HG03108 (cell line): ENCODE measurements around the gene XRN2.
"Not testable (repeated sequence)": the region's sequence is repeated elsewhere in the genome, so short reads cannot be mapped to it uniquely, and the experiment has no call there.

Experiments used
- ATAC-seq: cut with Tn5 transposase; IDR thresholded peaks from one replicate; pipeline ENCODE4 v1.9.1; 2021; ENCODE audit warnings: moderate library complexity; ENCODE audit not compliant: unreplicated experiment

The XRN2 gene

DNA sequence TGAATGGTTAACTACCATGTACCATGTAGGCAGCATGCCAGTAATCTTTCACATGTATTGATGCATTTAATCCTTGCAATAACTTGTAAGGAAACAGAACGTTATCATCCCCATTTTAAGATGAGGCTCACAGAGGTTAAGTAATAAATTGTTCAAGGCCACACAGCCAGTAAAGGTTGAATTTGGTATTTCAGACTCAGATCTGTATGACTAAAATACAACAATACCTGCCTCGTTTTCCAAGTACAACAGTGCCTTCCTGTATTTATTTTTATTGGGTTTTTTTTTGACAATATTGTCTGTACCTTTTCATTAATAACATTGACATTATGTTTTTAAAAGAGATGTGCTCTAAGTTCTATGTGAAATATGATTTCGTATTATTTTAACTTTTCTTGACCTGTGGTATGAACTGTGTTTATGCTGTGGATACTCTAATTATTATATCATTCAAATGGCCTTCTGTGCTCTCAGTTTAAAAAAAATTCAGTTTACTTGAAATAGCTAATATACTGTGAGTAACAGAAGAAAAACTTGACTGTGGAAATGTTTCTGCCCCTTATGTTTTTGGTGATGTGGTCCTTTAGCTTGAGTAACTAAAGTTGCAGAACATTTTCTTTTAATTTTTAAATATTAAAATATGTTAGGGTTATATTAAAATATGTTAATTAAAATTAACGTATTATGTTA lies 39.7 kb downstream of the XRN2 start:
- no peak for ATAC-seq

DNA sequence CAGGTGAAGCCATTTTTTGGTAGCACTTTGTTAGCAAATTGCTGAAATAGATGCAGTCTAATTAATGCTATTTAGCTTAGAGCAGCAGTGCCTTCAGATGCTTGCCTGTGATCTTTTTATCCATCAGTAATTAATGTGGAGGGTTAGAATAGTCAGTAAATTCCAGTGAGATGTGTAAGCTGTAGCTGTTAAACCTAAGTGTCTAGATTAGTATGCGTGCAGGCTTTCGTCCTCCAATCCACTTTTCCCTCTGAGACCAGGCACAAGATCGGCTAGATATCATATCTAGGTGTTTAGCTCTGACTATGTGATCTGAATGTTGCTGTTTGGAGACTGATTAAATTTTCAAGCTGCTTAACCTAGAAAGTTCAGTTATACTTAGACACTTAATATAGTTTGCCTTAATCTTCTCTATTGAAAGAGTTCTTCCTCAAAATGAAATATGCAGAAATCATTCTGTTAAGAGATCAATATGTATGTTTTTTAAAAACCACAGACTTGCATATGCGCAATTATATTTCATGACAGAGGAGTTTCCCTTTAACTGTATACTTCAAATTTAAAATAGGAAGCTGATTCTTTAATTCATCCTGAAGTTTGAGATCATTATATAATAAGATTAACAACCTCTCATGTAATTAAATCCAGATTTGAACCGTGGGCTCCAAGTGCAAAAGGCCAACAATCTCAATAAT lies 41.2 kb downstream of the XRN2 start:
- ATAC-seq, result no peak

DNA sequence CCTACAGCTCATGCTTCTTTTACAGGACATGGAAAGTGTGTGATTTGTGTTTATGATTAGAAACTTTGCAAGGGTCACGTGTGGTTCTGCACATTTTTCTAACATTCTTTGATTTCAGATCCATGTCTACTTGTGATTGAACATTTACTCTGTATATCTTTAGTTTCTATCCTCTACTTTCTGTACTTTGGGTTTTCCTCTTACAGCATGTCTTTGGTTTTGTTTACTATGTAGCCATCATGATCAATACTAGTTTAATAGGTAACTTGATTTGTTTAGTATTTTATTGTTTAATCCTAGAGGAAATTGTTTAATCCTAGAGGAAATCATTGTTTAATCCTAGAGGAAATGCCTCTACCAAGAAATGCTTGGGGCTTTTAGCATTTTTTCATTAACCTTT lies 41.8 kb downstream of the XRN2 start:
- ATAC-seq, result no peak

DNA sequence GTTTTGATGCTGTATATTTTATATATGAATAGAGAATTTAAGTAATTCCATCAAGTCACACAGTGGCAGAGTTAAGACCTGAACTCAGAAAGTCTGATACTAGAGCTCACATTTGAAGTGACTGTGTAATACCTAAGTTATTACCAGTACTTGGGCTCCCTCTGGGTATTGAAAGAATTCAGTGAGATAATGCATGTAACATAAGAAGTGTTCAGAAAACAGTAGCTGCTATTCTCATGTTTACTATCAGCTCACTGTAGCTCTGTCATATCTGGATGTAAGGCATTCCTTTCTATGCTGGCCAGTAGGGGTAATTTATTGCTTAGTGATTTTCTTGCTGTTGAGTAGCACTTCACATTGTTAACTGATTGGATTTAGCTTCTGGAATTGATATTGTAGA lies 49.6 kb downstream of the XRN2 start:
- ATAC-seq, result no peak

DNA sequence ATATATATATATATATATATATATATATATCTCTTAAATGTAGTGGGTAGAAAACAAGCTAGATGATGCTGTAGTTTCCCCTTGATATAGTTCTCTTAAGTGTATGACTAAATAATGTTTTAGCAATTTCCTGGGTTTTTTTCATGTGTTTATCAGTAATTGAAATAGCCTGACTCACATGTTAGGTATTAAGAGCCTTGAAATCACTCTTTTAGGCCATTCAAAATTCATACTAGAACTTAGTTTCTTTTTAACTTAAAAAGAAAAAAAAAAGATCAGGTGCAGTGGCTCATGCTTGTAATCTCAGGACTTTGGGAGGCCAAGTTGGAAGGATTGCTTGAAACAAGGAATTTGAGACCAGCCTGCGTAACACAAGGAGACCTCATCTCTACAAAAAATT lies 50.1 kb downstream of the XRN2 start:
- no peak for ATAC-seq

DNA sequence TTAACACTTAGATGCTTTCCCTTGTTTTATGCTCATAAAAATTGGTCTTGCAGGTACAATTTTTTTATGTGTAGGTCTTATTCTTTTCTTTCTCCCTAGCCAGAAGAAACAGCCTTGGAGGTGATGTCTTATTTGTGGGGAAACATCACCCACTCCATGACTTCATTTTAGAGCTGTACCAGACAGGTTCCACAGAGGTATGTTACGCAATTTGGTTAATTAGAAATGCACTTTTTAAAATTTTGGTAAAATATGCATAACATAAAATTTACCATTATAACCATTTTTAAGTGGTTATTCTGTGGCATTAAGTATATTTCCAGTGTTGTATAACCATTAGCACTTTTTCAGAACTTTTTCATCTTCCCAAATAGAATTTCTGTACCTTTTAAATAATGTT lies 52.9 kb downstream of the XRN2 start:
- no peak for ATAC-seq

DNA sequence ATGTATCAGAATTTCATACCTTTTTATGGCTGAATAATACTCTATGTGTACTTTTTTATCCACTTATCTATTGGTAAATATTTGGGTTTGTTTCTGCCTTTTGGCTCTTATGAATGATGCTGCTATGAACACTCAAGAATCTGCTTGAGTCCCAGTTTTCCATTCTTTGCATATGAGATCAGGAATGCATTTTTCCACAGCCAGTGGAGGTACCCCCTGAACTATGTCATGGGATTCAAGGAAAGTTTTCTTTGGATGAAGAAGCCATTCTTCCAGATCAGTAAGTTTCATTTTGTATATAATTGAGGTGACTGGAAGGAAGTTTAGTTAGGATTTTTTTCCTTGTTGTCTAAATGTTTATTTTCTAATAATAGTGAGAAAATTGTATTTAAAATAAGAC lies 53.3 kb downstream of the XRN2 start:
- ATAC-seq, result no peak

DNA sequence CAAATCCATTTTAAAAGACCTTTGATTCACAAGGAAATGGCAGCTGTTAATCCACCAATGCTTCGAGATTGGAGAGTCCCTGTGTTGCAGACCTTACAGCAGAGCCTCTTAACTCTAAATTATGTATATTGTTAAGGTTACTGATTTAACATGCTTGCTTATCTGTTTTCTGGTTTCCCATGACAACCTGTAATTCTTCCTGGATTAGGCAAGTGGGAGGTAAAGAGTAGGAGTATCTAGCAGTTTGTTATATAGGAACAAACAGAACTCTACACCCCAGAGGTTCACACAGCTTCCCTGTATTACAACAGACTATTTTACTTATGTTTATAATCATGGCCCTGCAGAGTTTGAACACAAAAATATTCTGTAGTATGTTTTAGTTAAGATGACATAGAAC lies 54.7 kb downstream of the XRN2 start:
- no peak for ATAC-seq

DNA sequence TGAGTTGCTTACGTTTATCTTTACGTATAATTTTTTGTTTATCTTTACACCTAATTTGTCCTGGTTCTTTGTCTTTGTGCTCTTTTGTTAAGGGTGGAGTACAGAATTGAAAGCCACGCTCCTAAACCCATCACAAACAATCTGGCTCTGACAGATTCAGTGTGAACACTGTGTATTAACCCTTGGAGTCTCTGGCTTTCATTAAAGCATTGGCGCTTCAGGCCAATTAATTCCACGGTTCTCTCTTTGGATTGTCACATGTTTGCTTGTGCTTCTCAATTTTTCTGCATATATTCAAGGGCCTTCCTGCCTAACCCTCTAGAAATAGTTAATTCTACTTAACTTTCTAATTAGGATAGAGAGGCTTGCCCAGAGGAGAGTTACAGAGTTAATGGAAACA lies 55.6 kb downstream of the XRN2 start:
- ATAC-seq, result no peak

DNA sequence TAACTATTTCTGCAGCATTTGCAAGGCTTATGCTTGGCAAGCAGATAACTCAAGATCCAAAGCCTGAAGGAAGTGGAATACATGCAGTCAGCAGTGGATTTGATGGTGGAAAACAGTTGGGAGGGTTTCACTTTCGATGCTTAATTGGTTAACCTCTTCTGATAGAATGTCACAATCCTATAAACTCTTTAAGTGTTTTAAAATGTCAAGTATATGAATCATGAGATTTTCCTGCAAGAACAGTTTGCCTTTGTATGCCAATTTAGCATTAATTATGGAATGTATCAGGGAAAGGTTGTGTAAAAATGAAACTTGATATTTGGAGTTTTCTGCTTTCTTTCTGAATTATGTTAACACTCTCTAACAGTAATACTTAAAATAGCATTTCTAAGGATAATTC lies 57.6 kb downstream of the XRN2 start:
- no peak for ATAC-seq

DNA sequence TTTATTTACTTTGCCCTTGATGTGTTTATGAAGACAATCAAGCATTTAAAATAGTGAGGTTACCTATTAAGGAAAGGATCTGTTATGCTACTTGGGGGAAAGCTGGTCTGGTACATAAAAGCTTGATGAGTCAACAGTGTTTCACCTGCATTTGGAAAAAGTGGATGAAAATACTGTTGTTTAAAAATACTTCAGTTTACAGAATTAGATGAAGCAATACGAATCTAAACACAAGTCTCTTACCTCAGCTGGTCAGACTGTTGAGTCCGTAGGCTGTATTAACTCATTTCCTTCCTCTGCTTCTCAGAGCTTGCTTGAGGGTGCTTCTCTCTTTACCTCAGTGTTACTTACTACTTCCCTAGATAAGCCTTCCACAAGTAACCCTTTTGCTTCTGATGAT lies 58.1 kb downstream of the XRN2 start:
- ATAC-seq, result no peak

DNA sequence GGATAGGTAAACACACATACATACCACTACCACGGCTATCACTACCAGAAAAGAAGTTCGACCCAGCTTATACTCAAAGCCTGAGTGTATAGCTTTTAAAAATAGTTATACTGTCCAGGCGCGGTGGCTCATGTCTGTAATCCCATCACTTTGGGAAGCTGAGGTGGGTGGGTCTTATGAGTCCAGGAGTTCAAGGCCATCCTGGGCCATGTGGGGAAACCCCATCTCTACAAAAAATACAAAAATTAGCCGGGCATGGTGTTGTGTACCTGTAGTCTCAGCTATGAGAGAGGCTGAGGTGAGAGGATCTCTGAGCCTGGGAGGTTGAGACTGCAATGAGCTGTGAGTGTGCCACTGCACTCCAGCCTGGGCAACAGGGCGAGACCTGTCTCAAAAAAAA lies 61.3 kb downstream of the XRN2 start:
- no peak for ATAC-seq

DNA sequence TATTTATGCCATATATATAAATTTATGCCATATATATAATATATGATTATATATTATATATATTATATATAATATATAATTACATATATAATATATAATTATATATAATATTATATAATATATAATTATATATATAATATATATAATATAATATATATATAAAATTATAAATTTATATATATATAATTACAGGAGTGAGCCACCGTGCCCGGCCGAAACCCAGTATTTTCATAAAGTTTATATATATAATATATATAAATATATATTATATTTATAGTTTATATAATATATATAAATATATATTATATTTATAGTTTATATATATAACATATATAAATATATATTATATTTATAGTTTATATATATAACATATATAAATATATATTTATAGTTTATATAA lies 62.6 kb downstream of the XRN2 start:
- no peak for ATAC-seq

DNA sequence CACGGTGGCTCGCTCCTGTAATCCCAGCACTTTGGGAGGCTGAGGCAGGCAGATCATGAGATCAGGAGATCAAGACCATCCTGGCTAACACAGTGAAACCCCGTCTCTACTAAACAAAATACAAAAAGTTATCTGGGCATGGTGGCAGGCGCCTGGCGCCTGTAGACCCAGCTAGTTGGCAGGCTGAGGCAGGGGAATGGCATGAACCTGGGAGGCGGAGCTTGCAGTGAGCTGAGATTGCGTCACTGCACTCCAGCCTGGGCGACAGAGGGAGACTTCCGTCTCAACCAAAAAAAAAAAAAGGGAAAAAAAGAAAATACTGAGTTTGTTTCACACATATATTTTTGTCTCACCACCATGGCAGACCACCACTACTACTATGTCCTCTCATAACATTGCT lies 63.1 kb downstream of the XRN2 start:
- ATAC-seq, result not testable (repeated sequence)

DNA sequence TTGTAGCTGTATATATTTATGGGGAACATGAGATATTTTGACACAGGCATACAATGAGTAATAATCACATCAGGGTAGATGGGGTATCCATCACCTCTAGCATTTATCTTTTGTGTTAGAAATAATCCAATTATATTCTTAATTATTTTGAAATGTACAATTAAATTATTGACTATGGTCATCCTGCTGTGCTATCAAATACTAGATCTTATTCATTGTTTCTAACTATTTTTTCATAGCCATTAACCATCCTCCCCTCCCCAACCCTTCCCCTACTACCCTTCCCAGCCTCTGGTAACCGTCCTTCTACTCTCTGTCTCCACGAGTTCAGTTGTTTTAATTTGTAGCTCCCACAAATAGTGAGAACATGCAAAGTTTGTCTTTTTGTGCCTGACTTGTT lies 65.7 kb downstream of the XRN2 start:
- no peak for ATAC-seq

DNA sequence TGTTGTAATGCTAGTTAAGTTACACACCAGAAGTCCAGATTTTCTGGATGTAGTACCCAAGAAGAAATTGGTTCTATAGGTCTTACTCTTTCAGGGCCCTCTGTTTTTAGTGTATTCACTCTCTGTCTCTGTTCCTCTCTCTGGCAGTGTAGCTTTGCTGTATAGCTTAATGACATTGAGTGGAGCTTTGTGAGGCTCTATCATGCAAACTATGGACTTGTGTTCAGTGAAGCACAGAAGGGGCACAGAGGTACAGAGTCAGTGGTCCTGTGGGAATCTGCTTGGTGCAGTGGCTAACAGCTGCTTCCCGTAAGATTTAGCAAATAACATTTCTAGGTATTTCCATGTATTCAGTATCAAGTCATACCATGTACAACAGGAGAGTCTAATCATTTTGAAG lies 68.1 kb downstream of the XRN2 start:
- ATAC-seq, result no peak

DNA sequence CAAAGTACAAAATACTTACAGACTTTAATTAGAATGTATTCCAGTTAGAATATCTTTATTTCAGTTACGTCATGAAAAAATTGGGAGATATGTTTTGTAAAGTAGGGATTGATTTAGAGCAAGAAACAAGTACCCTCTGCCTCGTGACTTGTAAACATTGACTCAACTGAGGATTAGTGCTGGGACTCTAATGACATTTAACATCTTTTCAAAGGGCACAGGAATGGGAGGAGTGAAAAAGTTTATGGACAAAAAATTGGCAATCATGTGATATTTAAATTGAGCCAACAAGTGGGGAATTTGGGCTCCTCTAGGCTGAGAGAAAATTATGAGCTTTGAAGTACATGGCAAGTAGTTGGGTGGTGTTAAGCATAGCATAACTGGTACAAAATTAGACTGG lies 68.9 kb downstream of the XRN2 start:
- no peak for ATAC-seq

DNA sequence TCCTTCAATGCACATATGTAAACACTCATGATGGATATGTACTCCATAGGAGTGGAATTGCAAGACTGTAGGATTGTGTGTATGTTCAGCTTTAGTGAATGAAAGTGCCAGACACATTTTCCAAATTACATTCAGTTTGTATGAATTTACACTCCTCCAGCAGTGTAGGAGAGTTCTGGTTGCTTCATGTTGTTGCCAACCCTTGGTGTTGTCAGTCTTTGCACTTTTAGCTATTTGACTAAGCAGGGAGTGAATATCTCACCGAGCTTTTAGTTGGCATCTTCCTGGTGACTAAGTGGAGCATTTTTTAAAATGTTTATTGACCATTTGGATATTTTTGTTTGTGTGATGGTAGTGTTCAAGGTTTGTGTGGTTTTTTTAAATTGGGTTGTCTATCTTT lies 70.3 kb downstream of the XRN2 start:
- ATAC-seq, result no peak

DNA sequence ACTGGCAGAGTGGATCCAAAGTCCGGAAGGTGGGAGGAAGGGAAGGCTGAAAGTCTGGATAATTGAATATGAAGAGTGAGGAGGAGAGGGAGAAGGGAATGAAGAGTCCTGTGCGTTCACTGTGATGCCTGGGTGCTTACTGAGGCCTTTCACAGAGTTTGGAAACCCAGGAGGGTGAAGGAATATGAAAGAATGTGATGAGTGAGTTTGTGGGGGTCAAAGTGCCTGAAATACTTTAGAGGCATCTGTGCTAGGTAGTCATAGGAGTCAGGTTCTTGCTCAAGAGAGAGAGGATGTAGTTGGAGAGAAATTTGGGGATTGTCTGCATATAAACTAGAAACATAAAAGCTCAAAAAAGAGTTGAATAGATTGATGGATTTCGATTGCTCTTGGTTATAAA lies 73.5 kb downstream of the XRN2 start:
- no peak for ATAC-seq

DNA sequence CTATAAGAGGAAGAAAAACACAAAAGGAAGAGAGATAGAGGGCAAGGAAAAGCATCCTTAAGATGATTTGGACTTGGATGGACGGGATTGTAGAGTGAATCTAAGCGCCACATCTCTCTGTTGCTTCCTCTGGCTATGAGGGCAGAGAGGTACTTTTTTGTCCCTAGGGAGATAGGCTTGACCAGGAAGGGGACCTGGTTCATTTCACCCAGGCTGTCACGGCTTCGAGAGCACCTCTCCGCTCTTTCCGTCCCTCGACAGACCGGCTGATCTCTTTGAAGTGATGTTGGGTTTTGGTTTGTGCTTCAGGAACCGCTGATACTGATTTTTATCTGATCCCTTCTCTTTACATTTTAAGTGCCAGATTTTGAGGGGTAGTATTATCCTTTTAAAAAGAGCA lies 74.6 kb downstream of the XRN2 start:
- ATAC-seq, result no peak

DNA sequence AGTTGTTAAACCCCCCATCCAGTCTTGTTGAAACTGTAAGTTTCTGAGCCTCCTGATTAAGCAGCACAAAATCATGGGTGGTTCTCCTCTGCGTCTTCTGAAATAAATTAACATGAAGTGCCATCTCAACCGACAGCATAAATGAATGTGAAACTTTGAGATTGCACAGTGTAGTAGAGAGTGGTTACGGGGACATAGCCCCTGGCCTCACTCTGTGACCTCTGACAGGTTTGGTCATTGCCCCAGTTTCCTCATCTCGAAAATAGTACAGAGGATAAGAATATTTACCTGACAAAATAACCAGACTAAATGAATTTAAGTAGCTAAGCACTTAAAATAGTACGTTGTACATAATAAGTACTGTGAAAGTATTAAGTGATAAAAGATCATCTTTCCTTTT lies 75.1 kb downstream of the XRN2 start:
- no peak for ATAC-seq

DNA sequence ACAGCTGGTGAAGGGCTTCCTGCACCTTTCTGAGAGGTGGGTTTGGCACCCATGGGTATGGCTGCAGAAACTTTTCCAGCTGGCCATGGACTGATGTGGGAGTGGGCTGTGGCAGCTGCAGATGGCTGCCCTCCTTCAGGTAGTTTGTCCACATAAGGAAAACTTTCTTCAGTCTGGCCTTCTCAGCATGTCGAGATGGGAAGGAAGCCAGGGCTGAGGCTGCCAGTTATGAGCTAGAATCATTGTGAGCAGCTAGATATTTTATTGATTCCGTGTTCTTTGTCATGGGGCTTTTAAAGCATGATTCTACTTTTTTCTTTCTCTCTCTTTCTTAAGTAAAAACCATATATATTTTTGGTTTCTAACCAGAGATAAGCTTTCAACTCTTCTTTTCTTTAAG lies 77.6 kb downstream of the XRN2 start:
- ATAC-seq, result no peak

DNA sequence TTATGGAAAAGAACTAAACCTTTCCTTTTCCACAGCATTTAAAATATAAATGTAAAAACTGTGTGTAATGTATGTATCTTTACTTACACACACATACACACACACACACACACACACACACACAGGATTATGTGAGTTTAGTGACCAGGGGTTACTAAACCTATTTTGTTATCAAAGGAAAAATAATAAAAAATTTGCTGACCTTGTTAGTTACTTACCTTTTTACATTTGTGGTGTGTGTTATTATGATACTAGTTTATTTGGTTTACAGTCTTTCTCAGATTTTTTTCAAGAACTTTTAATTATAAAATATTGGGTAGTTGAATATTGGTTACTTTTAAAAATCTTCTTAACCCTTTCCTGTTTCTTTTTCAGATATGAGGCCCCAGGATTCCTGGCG lies 78.5 kb downstream of the XRN2 start:
- no peak for ATAC-seq
